Measurements from ENCODE around the gene LRBA. TPM values are rescaled to one million over a fixed set of nuclear protein-coding genes. Genes with fewer than 3 reads are reported as not detected.

The LRBA gene
- total and polyA plus RNA-seq, 9 of the 15 experiments (the other 6 are each of a cell fraction or from before 2014, with no cell fraction given) = 24.2 to 88.7 (median 59.7) TPM

DNA sequence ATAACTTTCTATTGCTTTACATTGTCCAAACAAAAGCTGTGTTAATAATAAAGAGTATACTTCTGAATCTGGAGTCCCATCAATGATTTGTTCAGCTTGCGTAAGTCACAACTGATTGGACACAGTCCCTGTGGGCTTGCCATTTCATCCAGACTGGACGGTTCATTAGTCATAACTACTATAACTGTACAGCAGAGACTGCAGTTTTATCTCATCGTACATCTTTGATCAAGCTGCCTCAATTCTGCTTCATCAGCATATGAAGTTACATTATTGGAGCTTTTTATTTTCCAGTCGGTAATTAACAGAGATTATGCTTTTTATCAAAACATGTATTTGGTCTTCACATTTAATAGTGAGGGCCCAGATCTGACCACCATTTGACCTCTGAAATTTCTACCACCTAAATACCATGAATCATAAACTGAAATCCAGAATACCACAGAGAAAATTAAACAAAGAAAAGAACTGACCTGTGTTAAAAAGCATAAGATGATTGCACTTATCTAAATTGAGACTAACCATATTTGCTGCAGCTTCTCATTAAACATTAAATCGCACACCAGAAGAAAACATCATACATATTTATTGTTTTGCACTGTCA lies 445.6 kb downstream of the LRBA start:
- Histone ChIP-seq H3K9me1 (ENCODE audit: control insufficient read depth, insufficient read depth, low read length) (no peaks in the 10 kb centered on the region), H3K79me2 (ENCODE audit: control insufficient read depth, insufficient read depth, low read length) (no peaks in the 10 kb centered on the region), H2AFZ (ENCODE audit: low read depth, low read length) (no peak overlapping the region), H3K4me3 (no peak overlapping the region), H3K36me3 (ENCODE audit: control insufficient read depth, insufficient read depth, low read length) (no peaks in the 10 kb centered on the region; the same call in 1 of the 3 replicates), H3K27me3 (ENCODE audit: control insufficient read depth in 2 of 2, insufficient read depth in 2 of 2, low read length in 2 of 2) (no peaks in the 10 kb centered on the region), H3K9me3 (replicated peaks; ENCODE audit: control insufficient read depth, insufficient read depth, low read depth, low read length) (peaks cover 3% of the 10 kb centered on the region), H3K27ac (ENCODE audit: extremely low read depth, low read depth, low read length) (peak overlapping the region; percentile 20; the same call in 2 of the 3 replicates), H3K9ac (ENCODE audit: insufficient read depth in 1 of 2, low read depth in 2 of 2, low read length in 2 of 2) (no peak overlapping the region), H4K20me1 (replicated peaks; ENCODE audit: control insufficient read depth, insufficient read depth, low read length) (no peaks in the 10 kb centered on the region), H3K4me1 (replicated peaks in 1 of 2; ENCODE audit: control insufficient read depth in 2 of 2, insufficient read depth in 2 of 2, low read length in 2 of 2) (peaks cover 0 to 56% of the 10 kb centered on the region in 2 experiments; a peak in 4 of 5 replicates), H3K4me2 (ENCODE audit: insufficient read depth, low read length) (no peak overlapping the region)
- in situ Hi-C loops (cut with MboI) = no loop called here
- BruUV-seq (replicated peaks) = no TSS peak
- WGBS (ENCODE audit: insufficient coverage, low coverage, missing lambda C conversion rate) = 26% methylated on average over 5 of the region's 5 CpGs
- POLR2A ChIA-PET = interaction anchor here (1.2 kb wide), 1 partner anchor 28 kb away, joined by 3 read pairs; no protein-coding TSS in a partner anchor
- peak; percentile 60 for FAIRE-seq
- peak in 2 of 4 experiments; percentile 54 to 62 for DNase-seq (ENCODE audit: extremely low read depth in 1 of 4, low spot score in 3 of 4)
- ATAC-seq = peak; percentile 34; the same call in 2 of the 3 replicates
- CTCF ChIA-PET (ENCODE audit: low intra/inter-chr PET ratio) = no interaction called here
- intact Hi-C loops (cut with micrococcal nuclease) = no loop called here
- no peak for TF ChIP-seq ETV5 (CRISPR knock-in tag; IDR thresholded peaks at IDR 0.05; ENCODE audit: low read depth)
- peak; percentile 16 for TF ChIP-seq DACH1 (IDR thresholded peaks at IDR 0.05; ENCODE audit: partially characterized antibody)
- TF ChIP-seq MAFK (IDR thresholded peaks at IDR 0.05; ENCODE audit: low read length) = peak; percentile 76
- peak; percentile 42; the same call in 1 of the 2 replicates for TF ChIP-seq FOSL1 (tag; conservative IDR thresholded peaks at IDR 0.05)
- TF ChIP-seq, protein P1, sequence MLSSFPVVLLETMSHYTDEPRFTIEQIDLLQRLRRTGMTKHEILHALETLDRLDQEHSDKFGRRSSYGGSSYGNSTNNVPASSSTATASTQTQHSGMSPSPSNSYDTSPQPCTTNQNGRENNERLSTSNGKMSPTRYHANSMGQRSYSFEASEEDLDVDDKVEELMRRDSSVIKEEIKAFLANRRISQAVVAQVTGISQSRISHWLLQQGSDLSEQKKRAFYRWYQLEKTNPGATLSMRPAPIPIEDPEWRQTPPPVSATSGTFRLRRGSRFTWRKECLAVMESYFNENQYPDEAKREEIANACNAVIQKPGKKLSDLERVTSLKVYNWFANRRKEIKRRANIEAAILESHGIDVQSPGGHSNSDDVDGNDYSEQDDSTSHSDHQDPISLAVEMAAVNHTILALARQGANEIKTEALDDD (IDR thresholded peaks at IDR 0.05) = peak; percentile 49
- TF ChIP-seq TARDBP (IDR thresholded peaks at IDR 0.05) = no peak
- TF ChIP-seq TAF9B (IDR thresholded peaks at IDR 0.05; ENCODE audit: partially characterized antibody) = no peak
- peak; percentile 15 for TF ChIP-seq MEIS2 (IDR thresholded peaks at IDR 0.05; ENCODE audit: partially characterized antibody)
- TF ChIP-seq SMARCA4 (IDR thresholded peaks at IDR 0.05) = peak; percentile 38; the same call in 1 of the 2 replicates
- TF ChIP-seq ZFX (CRISPR knock-in tag; IDR thresholded peaks at IDR 0.05) = no peak; the same call in 1 of the 2 replicates
- no peak for TF ChIP-seq POLR3G (IDR thresholded peaks at IDR 0.05; ENCODE audit: extremely low read depth, insufficient read length, insufficient replicate concordance)
- TF ChIP-seq ZNF316 (IDR thresholded peaks at IDR 0.05) = peak; percentile 97
- peak; percentile 57; the same call in 1 of the 2 replicates for TF ChIP-seq FOXM1 (IDR thresholded peaks at IDR 0.05; ENCODE audit: low read depth)
- TF ChIP-seq FOXM1 (CRISPR knock-in tag; IDR thresholded peaks at IDR 0.05; ENCODE audit: low read depth) = no peak
- TF ChIP-seq CEBPB (tag; IDR thresholded peaks at IDR 0.05) = peak; percentile 48; the same call in 1 of the 2 replicates
- TF ChIP-seq, protein P2, sequence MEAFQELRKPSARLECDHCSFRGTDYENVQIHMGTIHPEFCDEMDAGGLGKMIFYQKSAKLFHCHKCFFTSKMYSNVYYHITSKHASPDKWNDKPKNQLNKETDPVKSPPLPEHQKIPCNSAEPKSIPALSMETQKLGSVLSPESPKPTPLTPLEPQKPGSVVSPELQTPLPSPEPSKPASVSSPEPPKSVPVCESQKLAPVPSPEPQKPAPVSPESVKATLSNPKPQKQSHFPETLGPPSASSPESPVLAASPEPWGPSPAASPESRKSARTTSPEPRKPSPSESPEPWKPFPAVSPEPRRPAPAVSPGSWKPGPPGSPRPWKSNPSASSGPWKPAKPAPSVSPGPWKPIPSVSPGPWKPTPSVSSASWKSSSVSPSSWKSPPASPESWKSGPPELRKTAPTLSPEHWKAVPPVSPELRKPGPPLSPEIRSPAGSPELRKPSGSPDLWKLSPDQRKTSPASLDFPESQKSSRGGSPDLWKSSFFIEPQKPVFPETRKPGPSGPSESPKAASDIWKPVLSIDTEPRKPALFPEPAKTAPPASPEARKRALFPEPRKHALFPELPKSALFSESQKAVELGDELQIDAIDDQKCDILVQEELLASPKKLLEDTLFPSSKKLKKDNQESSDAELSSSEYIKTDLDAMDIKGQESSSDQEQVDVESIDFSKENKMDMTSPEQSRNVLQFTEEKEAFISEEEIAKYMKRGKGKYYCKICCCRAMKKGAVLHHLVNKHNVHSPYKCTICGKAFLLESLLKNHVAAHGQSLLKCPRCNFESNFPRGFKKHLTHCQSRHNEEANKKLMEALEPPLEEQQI (IDR thresholded peaks at IDR 0.05) = peak; percentile 51; the same call in 1 of the 2 replicates
- peak; percentile 93 for TF ChIP-seq C11orf30 (IDR thresholded peaks at IDR 0.05; ENCODE audit: low read depth)
- no peak for TF ChIP-seq TAF15 (IDR thresholded peaks at IDR 0.05; ENCODE audit: low read depth, low read length)
- TF ChIP-seq EP400 (IDR thresholded peaks at IDR 0.05) = 0 out of 2 replicates have a peak, but pooled peaks have one; percentile 23
- TF ChIP-seq, protein P3, sequence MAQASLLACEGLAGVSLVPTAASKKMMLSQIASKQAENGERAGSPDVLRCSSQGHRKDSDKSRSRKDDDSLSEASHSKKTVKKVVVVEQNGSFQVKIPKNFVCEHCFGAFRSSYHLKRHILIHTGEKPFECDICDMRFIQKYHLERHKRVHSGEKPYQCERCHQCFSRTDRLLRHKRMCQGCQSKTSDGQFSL (CRISPR knock-in tag; IDR thresholded peaks at IDR 0.05) = no peak
- TF ChIP-seq, protein P3 (tag; IDR thresholded peaks at IDR 0.05) = no peak

Measured in K562 (cell line).